Endothelial cell (in vitro differentiated cells): ENCODE data around the gene SLC30A4. TPM values are rescaled to one million over a fixed set of nuclear protein-coding genes. Genes with fewer than 3 reads are reported as not detected.

Experiments used
- DNase-seq: peaks from one replicate; pipeline ENCODE4 v3.0.0; 2021; ENCODE audit warnings: low spot score
- H3K27ac Mint-ChIP-seq: one replicate; pipeline ENCODE4 v1.8.0; 2021; ENCODE audit warnings: mixed read lengths, inconsistent platforms; ENCODE audit not compliant: unreplicated experiment
- H3K27me3 Mint-ChIP-seq: one replicate; pipeline ENCODE4 v1.8.0; 2021; ENCODE audit warnings: mild to moderate bottlenecking, moderate library complexity, mixed read lengths, inconsistent platforms; ENCODE audit not compliant: unreplicated experiment
- H3K36me3 Mint-ChIP-seq: one replicate; pipeline ENCODE4 v1.8.0; 2021; ENCODE audit warnings: mild to moderate bottlenecking, low read depth, mixed read lengths, inconsistent platforms; ENCODE audit not compliant: unreplicated experiment
- H3K4me1 Mint-ChIP-seq: one replicate; pipeline ENCODE4 v1.8.0; 2021; ENCODE audit warnings: mild to moderate bottlenecking, mixed read lengths, inconsistent platforms; ENCODE audit not compliant: unreplicated experiment
- H3K4me3 Mint-ChIP-seq: one replicate; pipeline ENCODE4 v1.8.0; 2021; ENCODE audit warnings: mild to moderate bottlenecking, mixed read lengths, inconsistent platforms; ENCODE audit not compliant: unreplicated experiment
- H3K9me3 Mint-ChIP-seq: one replicate; pipeline ENCODE4 v1.8.0; 2021; ENCODE audit warnings: mixed read lengths, inconsistent platforms; ENCODE audit not compliant: unreplicated experiment
- CTCF ChIP-seq: fragments of 200-600 bp; sonication (generic); IDR thresholded peaks from one replicate; pipeline ENCODE4 v1.5.0; 2021; ENCODE audit warnings: antibody characterized with exemption; ENCODE audit not compliant: unreplicated experiment
- total RNA-seq: library from RNA; stranded (reverse); fragmentation: NEBNext Ultra II Directional; extraction: Animal tissue kit (Norgen Biotek cat#: 25700); gene quantifications from one replicate; pipeline ENCODE4 v1.2.1, GENCODE V29; 2021; ENCODE audit not compliant: unreplicated experiment

The SLC30A4 gene
- total RNA-seq, 1 donor from 2014 or later: 0.64 TPM

GRCh38 chr15:45489690-45490238 is 32.8 kb downstream of the SLC30A4 start:
- Mint-ChIP-seq H3K9me3 (no peaks in the 10 kb centered on the region), H3K4me3 (no peak overlapping the region), H3K36me3 (no peaks in the 10 kb centered on the region), H3K27ac (no peak overlapping the region), H3K27me3 (peaks cover 4% of the 10 kb centered on the region), H3K4me1 (no peaks in the 10 kb centered on the region)
- no peak for TF ChIP-seq CTCF
- DNase-seq: no peak

- Mint-ChIP-seq H3K4me1 (no peaks in the 10 kb centered on the region), H3K36me3 (no peaks in the 10 kb centered on the region), H3K27ac (no peak overlapping the region), H3K27me3 (peaks cover 4% of the 10 kb centered on the region), H3K9me3 (no peaks in the 10 kb centered on the region), H3K4me3 (no peak overlapping the region)
- TF ChIP-seq CTCF: no peak
- DNase-seq: no peak
Observed at GRCh38 chr15:45486317-45486716, 36.2 kb downstream of the SLC30A4 start.

- Mint-ChIP-seq H3K4me1 (no peaks in the 10 kb centered on the region), H3K36me3 (no peaks in the 10 kb centered on the region), H3K27me3 (no peaks in the 10 kb centered on the region), H3K27ac (no peak overlapping the region), H3K9me3 (no peaks in the 10 kb centered on the region), H3K4me3 (no peak overlapping the region)
- no peak for TF ChIP-seq CTCF
- DNase-seq: no peak
Observed at GRCh38 chr15:45481135-45481534, 41.4 kb downstream of the SLC30A4 start.

- Mint-ChIP-seq H3K27me3 (peaks cover 8% of the 10 kb centered on the region), H3K4me1 (peaks cover 9% of the 10 kb centered on the region), H3K9me3 (no peaks in the 10 kb centered on the region), H3K36me3 (no peaks in the 10 kb centered on the region), H3K27ac (no peak overlapping the region), H3K4me3 (no peak overlapping the region)
- DNase-seq: no peak
- TF ChIP-seq CTCF: no peak
Observed at GRCh38 chr15:45476410-45476809, 46.1 kb downstream of the SLC30A4 start.

- DNase-seq: no peak
- Mint-ChIP-seq H3K4me3 (no peak overlapping the region), H3K4me1 (peaks cover 9% of the 10 kb centered on the region), H3K36me3 (no peaks in the 10 kb centered on the region), H3K27me3 (peaks cover 14% of the 10 kb centered on the region), H3K9me3 (no peaks in the 10 kb centered on the region), H3K27ac (no peak overlapping the region)
- no peak for TF ChIP-seq CTCF
Observed at GRCh38 chr15:45474799-45475198, 47.8 kb downstream of the SLC30A4 start.
